HG03139 (cell line): ENCODE results near the gene DIS3L2.
"Not testable (repeated sequence)": the region's sequence is repeated elsewhere in the genome, so short reads cannot be mapped to it uniquely, and the experiment has no call there.

Experiments used
- ATAC-seq: cut with Tn5 transposase; IDR thresholded peaks from one replicate; pipeline ENCODE4 v1.9.1; 2021; ENCODE audit not compliant: unreplicated experiment

Gene DIS3L2

GRCh38 chr2:231928481-231928880, 33.0 kb upstream of the DIS3L2 start:
- ATAC-seq = no peak

GRCh38 chr2:231928901-231929725, 32.4 kb upstream of the DIS3L2 start:
- no peak for ATAC-seq

GRCh38 chr2:231929961-231930592, 31.4 kb upstream of the DIS3L2 start:
- ATAC-seq = no peak

- no peak for ATAC-seq
Observed at GRCh38 chr2:231930593-231931281, 30.8 kb upstream of the DIS3L2 start.

- no peak for ATAC-seq
Observed at GRCh38 chr2:231931481-231931915, 30.0 kb upstream of the DIS3L2 start.

GRCh38 chr2:231932711-231932970, 28.9 kb upstream of the DIS3L2 start:
- ATAC-seq = no peak

- ATAC-seq = no peak
Observed at GRCh38 chr2:231932985-231933915, 28.3 kb upstream of the DIS3L2 start.

- ATAC-seq = no peak
Observed at GRCh38 chr2:231933916-231934401, 27.6 kb upstream of the DIS3L2 start.

GRCh38 chr2:231934441-231935206, 26.9 kb upstream of the DIS3L2 start:
- no peak for ATAC-seq

- ATAC-seq = no peak
Observed at GRCh38 chr2:231935207-231935524, 26.3 kb upstream of the DIS3L2 start.

- ATAC-seq = no peak
Observed at GRCh38 chr2:231935815-231936214, 25.7 kb upstream of the DIS3L2 start.

- no peak for ATAC-seq
Observed at GRCh38 chr2:231936491-231936890, 25.0 kb upstream of the DIS3L2 start.

- ATAC-seq = no peak
Observed at GRCh38 chr2:231937057-231937456, 24.5 kb upstream of the DIS3L2 start.

- ATAC-seq = no peak
Observed at GRCh38 chr2:231939022-231939421, 22.5 kb upstream of the DIS3L2 start.

- ATAC-seq = no peak
Observed at GRCh38 chr2:231940795-231941194, 20.7 kb upstream of the DIS3L2 start.

- no peak for ATAC-seq
Observed at GRCh38 chr2:231941673-231942072, 19.8 kb upstream of the DIS3L2 start.

- ATAC-seq = no peak
Observed at GRCh38 chr2:231942180-231942579, 19.3 kb upstream of the DIS3L2 start.

- ATAC-seq = no peak
Observed at GRCh38 chr2:231946241-231946814, 15.2 kb upstream of the DIS3L2 start.

- not testable (repeated sequence) for ATAC-seq
Observed at GRCh38 chr2:231947112-231947511, 14.4 kb upstream of the DIS3L2 start.

GRCh38 chr2:231947694-231948093, 13.8 kb upstream of the DIS3L2 start:
- ATAC-seq = no peak
